Measurements from ENCODE around the gene FMR1NB. TPM values are rescaled to one million over a fixed set of nuclear protein-coding genes. Genes with fewer than 3 reads are reported as not detected.

FMR1NB gene, protein sequence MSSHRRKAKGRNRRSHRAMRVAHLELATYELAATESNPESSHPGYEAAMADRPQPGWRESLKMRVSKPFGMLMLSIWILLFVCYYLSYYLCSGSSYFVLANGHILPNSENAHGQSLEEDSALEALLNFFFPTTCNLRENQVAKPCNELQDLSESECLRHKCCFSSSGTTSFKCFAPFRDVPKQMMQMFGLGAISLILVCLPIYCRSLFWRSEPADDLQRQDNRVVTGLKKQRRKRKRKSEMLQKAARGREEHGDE
- total RNA-seq (2014; rRNA removed; shearing (Covaris generic)) = not detected in 2 replicates

DNA sequence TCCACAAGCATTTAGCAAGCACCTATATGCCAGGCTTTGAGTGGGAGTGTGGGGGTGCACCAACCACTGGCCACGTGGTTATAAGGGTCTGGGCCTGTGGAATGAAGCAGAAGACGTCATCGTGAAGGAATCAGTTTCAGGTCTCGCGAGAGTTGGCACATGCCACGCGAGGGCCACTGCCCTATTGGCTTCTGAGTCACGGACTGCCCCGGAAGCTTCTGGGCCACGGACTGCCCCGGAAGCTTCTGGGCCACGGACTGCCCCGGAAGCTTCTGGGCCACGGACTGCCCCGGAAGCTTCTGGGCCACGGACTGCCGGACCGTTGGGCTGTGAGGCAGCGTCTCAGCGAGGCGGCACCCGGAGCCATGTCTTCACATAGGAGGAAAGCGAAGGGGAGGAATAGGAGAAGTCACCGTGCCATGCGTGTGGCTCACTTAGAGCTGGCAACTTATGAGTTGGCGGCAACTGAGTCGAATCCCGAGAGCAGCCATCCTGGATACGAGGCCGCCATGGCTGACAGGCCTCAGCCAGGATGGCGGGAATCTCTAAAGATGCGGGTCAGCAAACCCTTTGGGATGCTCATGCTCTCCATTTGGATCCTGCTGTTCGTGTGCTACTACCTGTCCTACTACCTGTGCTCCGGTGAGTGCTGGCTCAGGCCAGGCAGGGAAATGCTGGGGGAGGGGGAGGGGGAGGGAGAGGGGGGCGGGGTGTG is at the start of gene FMR1NB:
Gene FMR1NB (plus strand): TSS at position 300 of the 715 bp plus-strand sequence. CDS start 66 bp downstream, at position 366.
- DNase-seq (ENCODE audit: low read depth) = no peak

DNA sequence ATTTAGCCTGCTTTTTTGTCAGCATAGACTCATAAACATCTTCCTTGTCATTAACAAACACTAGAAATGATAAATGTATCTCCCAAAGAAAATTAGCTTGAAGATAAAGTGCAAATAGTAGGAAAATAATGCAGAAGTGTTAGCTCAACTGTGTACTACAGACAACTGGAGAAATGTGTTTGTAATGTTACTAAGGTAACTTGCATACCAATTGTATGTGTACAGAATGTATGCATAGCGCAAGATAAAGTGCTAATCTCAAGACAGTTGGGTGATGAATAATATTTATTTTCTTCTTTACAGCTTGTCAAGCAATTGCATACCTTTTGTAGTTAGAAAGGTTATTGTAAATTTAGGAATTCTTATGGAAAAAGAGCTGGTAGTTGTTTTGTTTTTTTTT is 47.3 kb upstream of the FMR1NB start:
- no peak for DNase-seq (ENCODE audit: low read depth)

DNA sequence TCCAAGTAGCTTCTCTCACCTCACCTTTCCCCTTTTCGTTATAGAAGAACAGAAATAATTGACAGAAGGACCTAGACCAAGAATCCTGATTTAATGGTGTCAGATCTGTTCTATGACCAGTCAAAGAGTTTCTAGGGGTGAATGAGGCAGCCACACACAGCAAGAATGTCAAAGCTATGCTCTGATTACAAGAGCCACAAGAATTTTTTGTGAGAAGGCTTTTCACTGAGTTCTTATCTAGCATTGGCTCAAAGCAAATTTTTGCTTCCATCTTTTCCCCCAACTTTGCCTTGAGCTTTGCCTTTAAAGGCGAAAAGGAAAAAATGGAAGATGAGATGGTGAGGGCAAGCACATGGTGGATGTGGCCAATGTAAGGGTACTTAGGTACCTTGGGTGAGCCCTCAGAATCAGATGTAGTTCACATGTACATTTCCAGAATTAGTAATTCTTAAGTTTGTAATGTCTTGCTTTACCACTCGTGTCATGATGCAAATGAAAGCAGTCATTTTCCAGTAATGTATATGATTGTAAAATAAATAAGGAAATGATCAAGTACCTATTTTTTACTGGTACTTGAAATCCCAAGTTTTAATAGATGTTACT is 45.9 kb upstream of the FMR1NB start:
- no peak for DNase-seq (ENCODE audit: low read depth)

DNA sequence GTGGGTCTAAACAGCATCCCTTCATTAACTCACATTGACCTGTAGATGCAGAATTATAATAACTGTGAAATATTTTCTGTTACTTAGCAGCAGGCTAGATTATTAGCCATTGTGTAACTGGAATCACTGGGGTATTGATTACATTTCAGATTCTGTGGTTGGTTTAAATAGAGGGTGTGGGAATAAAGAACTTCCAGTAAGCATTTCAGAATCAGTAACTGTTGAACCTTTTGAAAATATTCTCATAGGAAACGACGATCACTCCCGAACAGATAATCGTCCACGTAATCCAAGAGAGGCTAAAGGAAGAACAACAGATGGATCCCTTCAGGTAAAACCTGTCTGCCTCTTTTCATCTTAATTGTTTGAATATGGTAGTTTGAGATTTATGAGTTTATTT is 35.9 kb upstream of the FMR1NB start:
- no peak for DNase-seq (ENCODE audit: low read depth)

GRCh38 chrX:147948531-147948930 is 32.6 kb upstream of the FMR1NB start:
- no peak for DNase-seq (ENCODE audit: low read depth)

DNA sequence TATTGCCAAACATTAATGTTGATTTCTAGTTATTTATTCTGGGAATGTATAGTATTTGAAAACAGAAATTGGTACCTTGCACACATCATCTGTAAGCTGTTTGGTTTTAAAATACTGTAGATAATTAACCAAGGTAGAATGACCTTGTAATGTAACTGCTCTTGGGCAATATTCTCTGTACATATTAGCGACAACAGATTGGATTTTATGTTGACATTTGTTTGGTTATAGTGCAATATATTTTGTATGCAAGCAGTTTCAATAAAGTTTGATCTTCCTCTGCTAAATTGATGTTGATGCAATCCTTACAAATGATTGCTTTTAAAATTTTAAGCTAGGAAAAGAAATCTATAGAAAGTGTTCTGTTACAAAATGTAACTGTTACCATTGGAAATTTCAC is 30.8 kb upstream of the FMR1NB start:
- no peak for DNase-seq (ENCODE audit: low read depth)

- no peak for DNase-seq (ENCODE audit: low read depth)
Observed at GRCh38 chrX:147953976-147954375, 27.2 kb upstream of the FMR1NB start.

GRCh38 chrX:147957291-147957690 is 23.8 kb upstream of the FMR1NB start:
- no peak for DNase-seq (ENCODE audit: low read depth)

DNA sequence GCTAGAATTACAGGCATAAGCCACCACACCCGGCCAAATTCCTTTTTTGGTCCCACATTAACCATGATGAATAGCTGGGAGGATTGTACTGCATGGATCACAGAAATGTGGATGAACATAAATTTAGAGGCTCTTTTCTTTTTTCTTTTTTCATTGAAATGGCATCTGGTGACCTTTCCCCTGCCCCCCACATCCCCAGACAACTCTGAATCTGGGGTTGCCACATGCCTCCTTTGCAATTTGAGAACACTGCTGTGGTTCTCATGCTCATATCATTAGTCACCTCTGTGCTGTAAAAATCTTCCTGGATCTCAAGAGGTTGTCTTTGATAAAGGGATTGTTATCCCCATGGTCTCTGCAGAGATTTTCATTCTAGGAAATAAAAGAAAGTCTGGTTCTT is 22.8 kb upstream of the FMR1NB start:
- DNase-seq (ENCODE audit: low read depth) = peak; percentile 51

DNA sequence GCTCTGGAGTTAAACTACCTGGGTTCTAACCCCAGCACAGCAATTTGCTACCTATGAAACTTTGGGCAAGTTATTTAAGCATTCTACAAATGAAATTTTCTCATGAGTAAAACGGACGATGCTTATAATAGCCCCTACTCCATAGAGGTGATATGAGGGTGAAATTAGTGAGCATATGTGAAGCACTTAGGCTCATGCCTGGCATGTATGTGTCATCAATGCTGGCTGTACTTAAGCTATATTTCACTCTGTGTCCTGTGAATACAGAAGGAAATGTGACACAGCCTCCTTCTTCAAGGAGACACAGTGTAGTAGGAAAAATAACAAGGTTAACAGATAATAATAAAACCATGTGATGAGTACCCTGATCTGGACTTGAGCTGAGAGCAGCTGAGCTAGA is 20.4 kb upstream of the FMR1NB start:
- DNase-seq (ENCODE audit: low read depth) = no peak

- no peak for DNase-seq (ENCODE audit: low read depth)
Observed at GRCh38 chrX:147962476-147962875, 18.7 kb upstream of the FMR1NB start.

- peak; percentile 29 for DNase-seq (ENCODE audit: low read depth)
Observed at GRCh38 chrX:147978931-147979330, 2.2 kb upstream of the FMR1NB start.

DNA sequence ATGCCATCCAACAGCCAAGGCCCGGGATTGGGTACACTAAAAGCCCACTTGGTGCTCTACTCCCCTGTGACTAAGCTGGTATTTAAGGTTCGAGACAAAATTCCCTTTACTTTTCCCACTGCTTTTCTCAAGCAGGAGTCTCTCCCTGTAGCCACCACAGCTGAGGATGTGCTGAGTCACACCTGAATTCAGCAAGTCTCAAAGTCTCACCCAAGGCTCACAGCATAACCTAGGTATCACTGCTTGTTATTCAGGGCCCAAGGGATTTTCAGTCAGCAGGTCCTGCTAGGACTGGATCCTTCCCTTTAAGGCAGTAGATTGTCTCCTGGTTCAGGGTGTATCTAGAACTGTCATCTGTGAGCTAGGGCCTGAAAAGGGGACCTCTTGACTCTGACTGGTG is 39.2 kb downstream of the FMR1NB start:
- DNase-seq (ENCODE audit: low read depth) = no peak

DNA sequence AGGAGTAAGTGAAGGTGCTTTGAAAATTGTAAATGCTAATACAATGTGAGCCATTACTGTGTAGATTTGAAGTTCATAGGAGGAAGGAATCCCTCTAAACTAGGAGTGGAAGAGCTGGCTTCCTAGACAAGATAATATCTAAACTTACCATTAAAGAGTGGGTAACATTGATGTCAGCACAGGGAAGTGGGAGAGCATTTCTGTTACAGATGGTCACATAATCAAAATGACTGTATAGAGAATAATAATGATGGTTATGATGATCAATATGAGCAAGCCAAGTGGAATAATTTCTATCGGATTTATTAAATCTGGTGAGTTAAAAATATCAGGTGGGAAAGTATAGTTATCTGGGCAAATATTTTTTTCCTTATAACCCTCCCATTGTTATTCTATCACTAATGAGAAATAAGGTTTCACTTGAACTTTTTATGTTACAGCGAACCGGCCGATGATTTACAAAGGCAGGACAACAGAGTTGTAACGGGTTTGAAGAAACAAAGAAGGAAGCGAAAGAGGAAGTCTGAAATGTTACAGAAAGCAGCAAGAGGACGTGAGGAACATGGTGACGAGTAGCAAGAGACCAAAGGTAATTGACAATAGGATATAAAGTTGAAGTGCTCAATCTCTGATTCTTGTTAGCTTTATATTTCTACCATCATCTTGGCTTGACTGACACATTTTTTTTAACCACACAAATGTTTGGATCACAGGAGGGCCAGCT is 43.5 kb downstream of the FMR1NB start:
- DNase-seq (ENCODE audit: low read depth) = no peak

- DNase-seq (ENCODE audit: low read depth) = no peak
Observed at GRCh38 chrX:148035380-148035779, 54.2 kb downstream of the FMR1NB start.

- no peak for DNase-seq (ENCODE audit: low read depth)
Observed at GRCh38 chrX:148037020-148037419, 55.9 kb downstream of the FMR1NB start.

- DNase-seq (ENCODE audit: low read depth) = peak; percentile 66
Observed at GRCh38 chrX:148043271-148043855, 62.2 kb downstream of the FMR1NB start.

- DNase-seq (ENCODE audit: low read depth) = no peak
Observed at GRCh38 chrX:148047200-148047599, 66.1 kb downstream of the FMR1NB start.

DNA sequence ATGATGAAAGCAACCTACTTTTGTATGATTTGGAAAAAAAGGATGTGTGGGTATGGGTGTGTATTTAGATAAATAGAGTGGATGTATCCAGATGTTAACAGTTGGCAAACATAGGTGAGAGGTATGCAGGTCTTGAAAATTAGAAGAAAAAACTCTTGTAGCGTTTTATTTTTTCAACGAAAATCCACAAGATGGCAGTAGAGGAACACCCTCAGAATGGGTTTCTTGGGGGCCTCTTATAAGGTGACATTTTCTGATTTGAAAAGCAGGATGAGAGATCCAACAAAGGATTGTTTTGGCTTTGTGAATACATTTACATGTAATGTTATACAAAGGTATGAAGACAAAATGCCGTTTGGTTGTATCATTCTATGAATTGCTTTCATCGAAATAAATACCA is 68.3 kb downstream of the FMR1NB start:
- peak; percentile 21 for DNase-seq (ENCODE audit: low read depth)

GRCh38 chrX:148051973-148052372 is 70.8 kb downstream of the FMR1NB start:
- no peak for DNase-seq (ENCODE audit: low read depth)

GRCh38 chrX:148067285-148067684 is 86.1 kb downstream of the FMR1NB start:
- no peak for DNase-seq (ENCODE audit: low read depth)
